Lower lobe of right lung (tissue), 2 donors: ENCODE data around the gene MYEOV. TPM values are rescaled to one million over a fixed set of nuclear protein-coding genes. Genes with fewer than 3 reads are reported as not detected.

Experiments used
- ATAC-seq, 2 donors: fragments of 200-7000 bp; cut with Tn5 transposase; one replicate each; pipeline ENCODE4 v1.9.1; 2020 to 2022; ENCODE audit warnings: mild to moderate bottlenecking in 2 of 2, moderate library complexity in 2 of 2
- DNase-seq: peaks from one replicate; pipeline ENCODE4 v3.0.0-alpha.2; 2020
- H3K27ac ChIP-seq: fragments of 200-600 bp; one replicate; pipeline ENCODE4 v1.8.0; 2022
- H3K27me3 ChIP-seq: fragments of 200-600 bp; one replicate; pipeline ENCODE4 v1.8.0; 2022; ENCODE audit warnings: low read depth
- H3K36me3 ChIP-seq: fragments of 200-600 bp; one replicate; pipeline ENCODE4 v1.8.0; 2022; ENCODE audit warnings: mild to moderate bottlenecking
- H3K4me1 ChIP-seq: fragments of 200-600 bp; one replicate; pipeline ENCODE4 v1.8.0; 2022
- H3K4me3 ChIP-seq: fragments of 200-600 bp; one replicate; pipeline ENCODE4 v1.8.0; 2022; ENCODE audit warnings: mild to moderate bottlenecking
- H3K9me3 ChIP-seq: fragments of 200-600 bp; one replicate; pipeline ENCODE4 v1.8.0; 2022
- intact Hi-C: fragments of 100-400 bp; cut with DNase I; formaldehyde crosslinking; loops from one replicate; pipeline ENCODE4 v1.11.0; 2022
- total RNA-seq: library from RNA; stranded (reverse); fragmentation: NEBNext Ultra II Directional; extraction: Animal tissue kit (Norgen Biotek cat#: 25700); gene quantifications from one replicate; pipeline ENCODE4 v1.2.1, GENCODE V29; 2021
- TF ChIP-seq, protein P1 (sequence below): fragments of 200-600 bp; IDR thresholded peaks from one replicate; pipeline ENCODE4 v1.8.0; 2022; ENCODE audit warnings: antibody characterized with exemption, mild to moderate bottlenecking
- donor health status: DM: no; HTN: yes; CAD: no; lungs with severe emphysema.

The MYEOV gene
- total RNA-seq, 1 donor from 2014 or later, result 1.2 TPM

DNA sequence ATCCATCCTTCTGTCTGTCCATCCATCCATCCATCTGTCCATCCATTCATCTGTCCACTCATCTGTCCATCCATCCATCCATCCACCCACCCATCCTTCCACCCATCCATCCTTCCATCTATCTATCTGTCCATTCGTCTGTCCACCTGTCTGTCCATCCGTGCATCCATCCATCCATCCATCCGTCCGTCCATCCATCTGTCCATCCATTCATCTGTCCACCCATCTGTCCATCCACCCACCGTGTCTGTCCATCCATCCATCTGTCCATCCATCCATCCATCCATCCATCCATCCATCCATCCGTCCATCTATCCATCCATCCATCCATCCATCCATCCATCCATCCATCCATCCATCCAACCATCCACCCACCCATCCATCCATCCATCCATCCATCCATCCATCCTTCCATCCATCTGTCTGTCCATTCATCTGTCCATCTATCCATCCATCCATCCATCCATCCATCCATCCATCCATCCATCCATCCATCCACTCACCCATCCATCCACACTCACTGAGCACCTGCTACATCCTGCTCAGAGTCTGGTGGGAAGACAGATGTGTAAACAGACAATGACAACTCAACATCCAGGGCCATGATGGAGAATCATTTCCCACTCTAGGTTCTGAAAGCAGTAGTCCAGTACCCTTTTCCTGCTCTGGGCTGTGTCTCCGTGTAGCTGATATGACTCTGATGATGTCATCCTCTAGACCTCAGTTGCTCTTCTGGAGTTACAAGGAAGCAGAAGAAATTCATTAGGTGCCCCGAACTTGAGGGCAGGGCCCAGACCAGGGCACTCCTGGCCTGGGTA, 30.8 kb upstream of the MYEOV start:
- Histone ChIP-seq H3K27me3 (no peaks in the 10 kb centered on the region), H3K36me3 (no peaks in the 10 kb centered on the region), H3K9me3 (no peaks in the 10 kb centered on the region), H3K27ac (no peak overlapping the region), H3K4me3 (no peak overlapping the region), H3K4me1 (peaks cover 12% of the 10 kb centered on the region)
- DNase-seq (no peak), ATAC-seq (no peak)
- intact Hi-C loops, result no loop called here
- TF ChIP-seq, protein P1, sequence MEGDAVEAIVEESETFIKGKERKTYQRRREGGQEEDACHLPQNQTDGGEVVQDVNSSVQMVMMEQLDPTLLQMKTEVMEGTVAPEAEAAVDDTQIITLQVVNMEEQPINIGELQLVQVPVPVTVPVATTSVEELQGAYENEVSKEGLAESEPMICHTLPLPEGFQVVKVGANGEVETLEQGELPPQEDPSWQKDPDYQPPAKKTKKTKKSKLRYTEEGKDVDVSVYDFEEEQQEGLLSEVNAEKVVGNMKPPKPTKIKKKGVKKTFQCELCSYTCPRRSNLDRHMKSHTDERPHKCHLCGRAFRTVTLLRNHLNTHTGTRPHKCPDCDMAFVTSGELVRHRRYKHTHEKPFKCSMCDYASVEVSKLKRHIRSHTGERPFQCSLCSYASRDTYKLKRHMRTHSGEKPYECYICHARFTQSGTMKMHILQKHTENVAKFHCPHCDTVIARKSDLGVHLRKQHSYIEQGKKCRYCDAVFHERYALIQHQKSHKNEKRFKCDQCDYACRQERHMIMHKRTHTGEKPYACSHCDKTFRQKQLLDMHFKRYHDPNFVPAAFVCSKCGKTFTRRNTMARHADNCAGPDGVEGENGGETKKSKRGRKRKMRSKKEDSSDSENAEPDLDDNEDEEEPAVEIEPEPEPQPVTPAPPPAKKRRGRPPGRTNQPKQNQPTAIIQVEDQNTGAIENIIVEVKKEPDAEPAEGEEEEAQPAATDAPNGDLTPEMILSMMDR, result no peak

DNA sequence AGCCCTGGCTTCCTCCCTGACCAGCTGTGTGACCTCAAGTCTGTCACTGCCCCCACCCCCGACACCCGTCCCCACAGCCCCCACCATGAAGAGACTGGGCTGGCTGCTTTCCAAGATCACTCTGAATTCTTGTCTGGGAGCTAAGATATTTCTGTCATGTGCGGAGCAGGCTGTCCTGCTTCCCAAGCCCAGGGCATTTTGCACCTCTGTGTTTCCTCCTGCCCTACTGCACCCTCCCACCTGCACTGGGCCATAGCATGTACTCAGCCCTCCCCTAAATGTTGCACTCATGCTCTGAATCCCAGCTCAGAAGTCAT, 30.3 kb upstream of the MYEOV start:
- Histone ChIP-seq H3K9me3 (no peaks in the 10 kb centered on the region), H3K27me3 (no peaks in the 10 kb centered on the region), H3K4me1 (peaks cover 12% of the 10 kb centered on the region), H3K27ac (no peak overlapping the region), H3K36me3 (no peaks in the 10 kb centered on the region), H3K4me3 (no peak overlapping the region)
- TF ChIP-seq, protein P1, result no peak
- no peak for DNase-seq
- intact Hi-C loops, result no loop called here
- no peak for ATAC-seq

DNA sequence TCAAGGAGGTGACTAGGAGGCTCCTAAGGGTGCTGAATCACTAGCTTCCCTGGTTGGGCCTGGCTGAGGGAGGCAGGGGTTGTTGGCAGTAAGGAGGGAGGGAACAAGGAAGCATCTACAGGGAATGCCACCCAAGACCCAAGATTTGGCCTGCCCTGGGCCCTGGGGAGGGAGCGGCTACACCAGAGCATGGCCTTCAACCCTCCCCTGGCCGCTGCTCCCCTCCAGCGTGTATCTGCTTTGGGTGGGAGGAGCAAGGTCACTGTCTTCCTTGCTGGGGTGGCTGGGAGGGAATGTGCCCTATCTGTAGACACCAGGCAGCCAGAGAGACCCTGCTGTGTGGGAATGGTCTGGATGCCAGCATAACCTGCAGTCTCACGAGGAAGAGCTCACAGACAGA, 29.5 kb upstream of the MYEOV start:
- Histone ChIP-seq H3K27ac (no peak overlapping the region), H3K4me3 (no peak overlapping the region), H3K36me3 (no peaks in the 10 kb centered on the region), H3K27me3 (no peaks in the 10 kb centered on the region), H3K9me3 (no peaks in the 10 kb centered on the region), H3K4me1 (peaks cover 12% of the 10 kb centered on the region)
- no peak for ATAC-seq
- no peak for DNase-seq
- intact Hi-C loops, result no loop called here
- TF ChIP-seq, protein P1, result no peak

DNA sequence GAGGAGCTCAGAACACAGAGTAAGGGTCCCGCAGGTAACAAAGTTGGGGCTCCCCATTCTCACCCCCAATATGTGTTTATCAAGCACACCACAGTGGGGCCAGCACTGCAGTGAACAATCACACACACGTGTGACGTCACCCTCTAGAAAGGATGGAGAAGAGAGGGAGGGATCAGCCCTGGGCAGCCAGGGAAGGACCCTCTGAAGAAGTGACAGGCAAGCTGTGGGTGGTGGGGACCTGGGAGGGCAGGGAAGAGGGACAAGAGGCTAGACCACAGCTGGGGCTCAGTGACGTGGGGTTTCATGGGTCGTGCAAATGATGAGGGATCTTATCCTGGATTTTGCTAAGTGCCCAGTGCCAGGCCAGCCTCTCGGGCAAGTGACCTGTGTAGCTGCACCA, 28.7 kb upstream of the MYEOV start:
- intact Hi-C loops, result no loop called here

GRCh38 chr11:69265911-69266510, 27.9 kb upstream of the MYEOV start:
- TF ChIP-seq, protein P1, result no peak
- no peaks in the 10 kb centered on the region for H3K36me3 ChIP-seq
- no peak overlapping the region for H3K27ac ChIP-seq
- DNase-seq (no peak), ATAC-seq (no peak)
- intact Hi-C loops, result no loop called here
- no peak overlapping the region for H3K4me3 ChIP-seq
- no peaks in the 10 kb centered on the region for H3K9me3 ChIP-seq
- no peaks in the 10 kb centered on the region for H3K27me3 ChIP-seq
- H3K4me1 ChIP-seq, result peaks cover 12% of the 10 kb centered on the region

More for the DNA sequence above, 28.7 kb upstream of the MYEOV start:
- Histone ChIP-seq H3K27me3 (no peaks in the 10 kb centered on the region), H3K9me3 (no peaks in the 10 kb centered on the region), H3K4me1 (peaks cover 12% of the 10 kb centered on the region), H3K36me3 (no peaks in the 10 kb centered on the region), H3K4me3 (no peak overlapping the region), H3K27ac (no peak overlapping the region)
- TF ChIP-seq, protein P1, result no peak
- ATAC-seq, result no peak
- DNase-seq, result no peak
